ENCODE results near the gene DUSP7.

DNA sequence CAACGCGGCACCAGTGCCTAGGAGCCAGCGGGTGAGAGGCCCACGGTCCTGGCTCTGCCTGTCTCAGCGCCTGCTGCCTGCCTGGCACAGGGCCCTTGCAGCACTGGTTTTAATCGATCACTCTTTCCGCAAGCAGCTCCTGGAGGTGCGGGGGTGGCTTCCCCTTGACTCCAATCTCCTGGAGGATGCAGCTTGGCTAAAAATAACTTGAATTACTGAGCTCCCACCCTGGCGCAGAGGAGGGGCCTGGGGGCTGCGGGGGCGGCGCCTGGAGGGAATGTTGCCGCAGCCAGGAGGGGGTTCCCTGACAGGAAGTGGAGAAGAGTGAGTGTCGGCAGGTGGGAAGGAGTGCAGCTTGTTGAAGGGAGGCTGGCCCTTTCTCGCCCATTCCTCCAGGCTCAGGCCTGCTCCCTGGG lies 50.8 kb downstream of the DUSP7 start:
- TF ChIP-seq GATA2 (IDR thresholded peaks at IDR 0.05; ENCODE audit: low read depth, low read length) (no peak), GATA3 (IDR thresholded peaks at IDR 0.05; ENCODE audit: low read depth, low read length) (no peak)

Data from SH-SY5Y (cell line).